Activated CD4-positive, alpha-beta T cell treated with anti-CD3 and anti-CD28 coated beads, Interleukin-2, Interleukin-6, amounts not matched to agents 100 ng/mL and 50 ng/mL, durations not matched to agents 16 hours and 8 hours (primary cell): ENCODE measurements around the gene NR6A1.

Source experiments
- DNase-seq: peaks from one replicate; pipeline ENCODE4 v3.0.0-alpha.2; 2020

Gene NR6A1

DNA sequence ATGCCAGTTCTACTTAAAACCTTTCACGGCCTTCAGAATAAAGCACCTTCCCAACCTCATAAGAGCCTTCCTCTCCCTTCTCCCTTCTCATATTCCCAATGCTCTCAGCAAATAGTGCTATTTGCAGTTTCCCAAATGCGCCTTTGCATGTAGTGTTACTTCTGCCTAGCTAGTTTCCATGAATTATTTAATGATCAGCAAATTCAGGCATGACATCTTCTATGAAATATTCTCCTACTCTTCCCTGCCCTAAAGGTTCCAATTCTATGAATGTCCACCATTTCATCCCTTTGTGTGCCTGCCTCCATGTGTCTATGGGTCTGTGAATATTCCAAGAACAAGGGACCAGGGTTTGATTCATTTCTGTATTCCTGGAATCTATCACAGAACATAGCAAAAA lies 165.1 kb downstream of the NR6A1 start:
- DNase-seq, result no peak

GRCh38 chr9:124605258-124605657 lies 165.9 kb downstream of the NR6A1 start:
- DNase-seq, result no peak

GRCh38 chr9:124602632-124603031 lies 168.5 kb downstream of the NR6A1 start:
- DNase-seq, result no peak

DNA sequence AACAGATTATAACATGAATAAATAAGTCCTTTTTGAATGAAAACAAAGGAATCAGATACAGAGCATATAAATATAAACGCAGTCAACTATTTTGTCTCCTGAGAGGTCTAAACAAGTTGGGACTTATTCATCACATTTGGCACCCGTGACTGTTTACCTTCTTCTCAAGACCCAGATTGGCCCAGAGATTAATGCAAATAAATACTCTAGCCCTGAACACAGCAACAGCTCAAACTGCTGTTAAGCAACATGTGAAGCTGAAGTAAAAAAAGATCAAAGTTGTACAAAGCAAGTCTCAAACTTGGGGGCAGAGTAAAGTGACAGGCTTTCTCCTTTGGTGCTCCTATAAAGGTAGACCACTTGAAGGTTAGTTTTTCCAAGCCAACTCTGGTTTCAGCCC lies 168.9 kb downstream of the NR6A1 start:
- DNase-seq, result no peak

GRCh38 chr9:124600407-124600806 lies 170.7 kb downstream of the NR6A1 start:
- DNase-seq, result no peak

- no peak for DNase-seq
Measured at GRCh38 chr9:124599121-124599795, 171.9 kb downstream of the NR6A1 start.

GRCh38 chr9:124598048-124598447 lies 173.1 kb downstream of the NR6A1 start:
- DNase-seq, result no peak

DNA sequence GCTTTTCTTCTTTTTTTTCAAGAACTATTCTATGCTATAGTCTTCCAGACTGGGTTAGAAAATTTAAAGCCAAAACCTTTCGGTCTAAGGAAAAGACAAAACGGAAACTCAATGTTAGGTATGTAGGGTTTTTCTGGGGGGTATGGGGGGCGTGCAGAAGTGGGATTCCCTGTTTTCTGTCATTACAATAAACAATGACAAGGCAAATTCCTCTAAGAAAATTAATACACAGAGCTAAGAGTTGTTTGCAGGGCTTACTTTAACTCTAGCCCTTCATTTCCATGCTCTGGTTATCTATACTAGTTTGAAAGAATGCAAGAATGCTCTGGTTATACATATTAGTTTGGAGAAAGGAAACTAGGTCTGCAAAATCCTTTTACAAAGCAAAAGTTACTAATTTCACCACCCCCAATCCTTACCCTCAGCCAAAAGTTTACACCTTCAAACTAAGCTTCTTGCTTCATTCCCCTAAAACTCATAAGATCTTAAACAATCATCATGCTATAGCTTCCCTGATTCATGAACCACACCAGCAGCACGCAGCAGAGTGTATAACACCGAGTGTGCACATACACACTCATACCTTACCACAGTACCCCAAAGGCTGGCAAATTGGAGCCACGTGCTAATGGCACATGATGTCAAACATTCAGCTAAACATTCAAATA lies 174.8 kb downstream of the NR6A1 start:
- no peak for DNase-seq

DNA sequence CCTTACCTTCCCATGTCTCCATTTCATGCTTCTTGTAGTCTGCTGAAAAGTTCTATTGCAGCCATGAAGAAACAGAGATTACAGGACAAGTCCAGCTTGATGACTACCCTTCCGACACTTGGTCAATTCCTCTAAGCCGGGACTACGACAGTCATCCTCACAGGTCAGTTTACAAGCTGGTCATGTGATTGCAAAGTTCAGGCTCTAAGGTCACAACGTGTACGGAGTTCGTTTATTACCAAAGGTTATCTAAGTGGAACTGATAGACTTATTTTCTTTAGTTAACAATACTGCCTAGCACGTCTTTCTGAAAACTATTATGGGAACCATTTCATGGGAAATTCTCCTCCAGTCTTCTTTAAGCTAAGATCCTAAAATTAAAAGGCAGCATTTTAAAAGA lies 175.4 kb downstream of the NR6A1 start:
- DNase-seq, result no peak

DNA sequence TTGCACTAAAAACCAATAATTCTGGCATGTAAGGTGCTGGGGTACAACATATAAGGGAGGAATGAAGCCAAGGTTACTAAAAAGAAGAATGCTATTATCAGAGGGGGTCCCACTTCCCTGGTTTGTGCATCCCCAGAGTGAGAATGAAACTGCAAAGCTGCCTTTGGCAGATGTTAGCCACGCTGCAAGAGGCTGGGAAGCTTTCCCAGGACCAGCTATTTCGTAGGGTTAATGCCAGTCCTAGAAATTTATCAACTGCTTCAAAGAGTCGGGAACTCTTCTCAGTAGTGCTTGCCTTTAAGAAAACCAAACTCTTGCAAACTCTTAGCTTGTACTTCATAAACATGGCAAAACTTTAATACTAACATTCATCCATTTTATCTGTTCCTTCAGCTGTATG lies 176.4 kb downstream of the NR6A1 start:
- DNase-seq, result no peak

DNA sequence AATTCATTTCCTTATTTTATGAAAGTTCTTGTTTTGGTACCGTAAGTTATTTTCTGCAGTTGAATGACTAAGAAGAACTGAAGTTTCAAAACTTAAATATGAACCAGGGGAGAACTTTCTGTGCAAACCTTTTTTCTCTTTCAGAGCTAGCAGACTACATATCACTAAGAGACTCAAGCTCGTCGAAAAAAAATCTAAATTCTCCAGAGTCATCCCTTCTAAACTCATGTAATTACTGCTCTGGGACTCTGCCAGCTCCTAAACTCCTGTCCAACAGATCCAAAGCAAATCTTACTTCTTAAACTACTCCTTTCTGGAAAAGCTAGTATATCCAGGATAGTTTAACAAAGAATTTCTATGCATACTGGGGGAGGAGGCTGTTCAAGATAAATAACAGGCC lies 176.9 kb downstream of the NR6A1 start:
- no peak for DNase-seq

- no peak for DNase-seq
Measured at GRCh38 chr9:124593651-124594058, 177.5 kb downstream of the NR6A1 start.

GRCh38 chr9:124593200-124593599 lies 177.9 kb downstream of the NR6A1 start:
- DNase-seq, result no peak

- no peak for DNase-seq
Measured at GRCh38 chr9:124590889-124591641, 180.0 kb downstream of the NR6A1 start.

- no peak for DNase-seq
Measured at GRCh38 chr9:124584631-124585030, 186.5 kb downstream of the NR6A1 start.

DNA sequence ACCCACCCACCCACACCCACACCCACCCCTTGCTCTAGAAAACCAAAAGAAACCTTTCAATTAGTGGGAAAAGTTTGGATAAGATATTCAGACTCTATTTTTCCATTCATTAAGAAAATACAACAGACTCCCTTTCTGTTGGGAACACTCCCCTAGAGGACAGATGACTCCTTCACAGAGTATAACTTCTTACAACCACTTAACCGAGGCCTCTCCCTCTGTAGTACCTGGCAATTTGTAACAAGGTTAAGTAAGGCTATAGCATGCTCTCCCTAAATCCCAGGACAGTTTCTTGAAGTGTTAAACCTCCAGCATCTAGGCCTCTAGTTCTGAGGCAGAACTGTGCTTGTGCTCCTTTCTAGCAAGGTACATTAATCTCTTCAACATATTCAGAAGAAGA lies 188.0 kb downstream of the NR6A1 start:
- no peak for DNase-seq

DNA sequence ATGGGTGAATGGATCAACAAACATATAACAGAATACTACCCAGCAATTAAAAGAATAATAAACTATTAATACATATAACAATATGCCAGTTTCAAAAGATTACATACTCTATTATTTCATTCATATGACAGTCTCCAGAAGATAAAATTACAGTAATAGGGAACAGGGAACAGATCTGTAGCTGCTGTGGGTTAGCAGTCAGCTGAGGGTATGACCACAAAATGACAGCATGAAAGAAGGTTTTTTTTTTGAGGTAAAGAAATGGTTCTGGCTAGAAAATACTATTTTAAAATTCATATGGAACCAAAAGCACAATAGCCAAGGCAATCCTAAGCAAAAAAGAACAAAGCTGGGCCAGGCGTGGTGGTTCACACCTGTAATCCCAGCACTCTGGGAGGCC lies 190.9 kb downstream of the NR6A1 start:
- no peak for DNase-seq

DNA sequence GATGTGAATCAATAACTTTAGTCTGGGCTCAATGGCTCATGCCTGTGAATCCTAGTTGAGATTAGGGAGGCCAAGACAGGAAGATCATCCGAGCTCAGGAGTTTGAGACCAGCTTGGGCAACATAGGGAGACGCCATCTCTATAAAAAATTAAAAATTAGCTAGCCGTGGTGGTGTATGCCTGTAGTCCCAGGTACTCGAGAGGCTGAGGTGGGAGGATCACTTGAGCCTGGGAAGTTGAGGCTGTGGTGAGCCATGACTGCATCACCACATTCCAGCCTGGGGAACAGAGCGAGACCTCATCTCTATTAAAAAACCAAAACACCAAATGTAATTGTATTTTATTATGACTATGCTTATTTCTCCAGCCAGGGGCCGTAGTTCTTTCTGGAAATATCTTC lies 194.4 kb downstream of the NR6A1 start:
- DNase-seq, result no peak

GRCh38 chr9:124574534-124575375 lies 196.4 kb downstream of the NR6A1 start:
- DNase-seq, result no peak

- no peak for DNase-seq
Measured at GRCh38 chr9:124570942-124571666, 200.0 kb downstream of the NR6A1 start.

- no peak for DNase-seq
Measured at GRCh38 chr9:124569942-124570341, 201.2 kb downstream of the NR6A1 start.

DNA sequence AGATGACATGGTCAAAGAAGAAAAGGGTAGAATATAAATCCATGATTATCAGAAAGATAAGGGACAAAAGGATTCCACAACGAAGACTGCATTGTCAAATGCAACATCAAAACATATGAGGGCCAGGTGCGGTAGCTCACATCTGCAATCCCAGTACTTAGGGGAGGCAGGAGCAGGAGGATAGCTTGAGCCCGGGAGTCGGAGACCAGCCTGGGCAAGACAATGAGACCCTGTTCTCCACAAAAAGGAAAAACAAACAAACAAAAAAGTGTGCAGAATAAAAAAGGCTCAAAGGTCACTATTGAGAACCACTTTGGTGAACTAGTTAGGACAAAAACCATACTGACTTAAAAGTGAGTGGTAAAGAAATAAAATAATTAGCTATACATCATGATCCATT lies 203.7 kb downstream of the NR6A1 start:
- no peak for DNase-seq

GRCh38 chr9:124562328-124562727 lies 208.8 kb downstream of the NR6A1 start:
- no peak for DNase-seq
